ENCODE results near the gene SLC66A2.
A peak's percentile ranks its signal among the peaks of the same experiment; 100 is the strongest.

The SLC66A2 gene

DNA sequence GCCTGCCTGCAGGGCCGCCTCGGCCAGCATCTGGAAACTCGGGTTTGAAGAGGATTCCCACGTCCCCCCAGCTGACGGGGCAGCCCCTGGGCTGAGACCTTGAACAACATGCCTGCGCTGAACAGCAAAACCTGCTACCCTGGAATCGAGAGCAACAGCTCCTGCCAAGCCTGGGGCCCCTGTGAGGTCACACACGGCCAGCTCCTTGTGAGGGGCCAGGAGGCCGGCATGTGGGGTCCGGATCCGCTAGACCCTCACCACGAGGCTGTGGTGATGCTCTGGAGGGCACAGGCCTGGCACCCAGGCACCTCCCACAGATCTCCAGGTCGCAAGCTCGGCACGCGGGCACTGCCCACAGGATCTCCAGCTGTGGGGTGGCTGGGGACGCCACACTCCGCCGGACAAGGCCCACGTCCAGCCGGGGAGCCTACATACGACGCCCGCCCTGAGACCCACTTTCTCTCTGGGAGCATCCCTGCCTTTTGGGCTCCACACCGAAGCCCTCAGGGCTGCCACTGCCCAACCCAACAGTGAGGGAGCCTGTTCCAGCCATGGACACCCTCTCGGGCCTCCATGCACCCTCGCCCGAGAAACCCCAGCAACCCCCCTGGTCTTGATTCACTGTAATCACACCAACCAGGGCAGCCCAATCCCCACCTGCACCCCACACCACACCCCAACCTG, 34.1 kb downstream of the SLC66A2 start:
- no peak for DNase-seq

DNA sequence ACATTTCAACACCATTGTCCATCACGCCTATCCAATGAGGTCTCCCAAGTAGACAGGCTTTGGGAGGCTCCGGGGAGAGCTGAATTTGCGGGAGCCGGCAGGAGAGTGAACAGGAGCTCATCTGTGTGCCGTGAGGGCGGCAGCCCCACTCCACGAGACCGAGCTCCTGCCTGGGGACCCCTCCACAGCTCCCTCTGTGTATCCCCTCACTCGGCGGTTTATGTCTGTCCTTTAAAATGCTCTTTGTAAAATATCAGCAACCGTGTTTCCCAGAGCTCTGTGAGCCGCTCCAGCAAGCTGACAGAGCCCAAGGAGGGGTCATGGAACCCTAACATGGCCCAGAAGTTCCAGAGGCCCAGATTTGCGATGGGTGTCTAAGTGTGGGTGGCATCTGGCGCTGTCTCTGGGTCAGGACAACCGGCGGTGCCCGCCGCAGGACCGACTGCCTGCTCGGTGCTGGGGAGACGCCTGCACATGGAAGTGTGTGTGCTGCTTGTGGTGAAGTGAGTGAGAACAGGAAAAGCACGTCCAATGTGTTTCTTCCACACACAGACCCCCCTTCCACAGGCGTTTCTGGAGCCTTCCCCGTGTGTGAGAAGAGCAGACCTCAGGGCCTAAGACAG, 34.8 kb downstream of the SLC66A2 start:
- DNase-seq, result no peak

DNA sequence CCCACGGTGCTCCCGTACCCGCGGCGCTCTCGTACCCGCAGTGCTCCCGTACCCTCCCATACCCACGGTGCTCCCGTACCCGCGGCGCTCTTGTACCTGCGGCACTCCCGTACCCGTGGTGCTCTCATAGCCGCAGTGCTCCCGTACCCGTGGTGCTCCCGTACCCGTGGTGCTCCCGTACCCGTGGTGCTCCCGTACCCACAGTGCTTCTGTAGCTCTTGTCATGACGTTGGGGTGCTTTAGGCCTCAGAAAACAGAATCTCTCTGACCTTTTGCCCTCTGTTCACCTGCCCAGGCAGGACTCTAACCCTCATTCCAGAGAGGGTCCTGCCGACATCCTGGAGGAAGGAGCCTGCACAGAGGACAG, 35.3 kb downstream of the SLC66A2 start:
- no peak for DNase-seq

DNA sequence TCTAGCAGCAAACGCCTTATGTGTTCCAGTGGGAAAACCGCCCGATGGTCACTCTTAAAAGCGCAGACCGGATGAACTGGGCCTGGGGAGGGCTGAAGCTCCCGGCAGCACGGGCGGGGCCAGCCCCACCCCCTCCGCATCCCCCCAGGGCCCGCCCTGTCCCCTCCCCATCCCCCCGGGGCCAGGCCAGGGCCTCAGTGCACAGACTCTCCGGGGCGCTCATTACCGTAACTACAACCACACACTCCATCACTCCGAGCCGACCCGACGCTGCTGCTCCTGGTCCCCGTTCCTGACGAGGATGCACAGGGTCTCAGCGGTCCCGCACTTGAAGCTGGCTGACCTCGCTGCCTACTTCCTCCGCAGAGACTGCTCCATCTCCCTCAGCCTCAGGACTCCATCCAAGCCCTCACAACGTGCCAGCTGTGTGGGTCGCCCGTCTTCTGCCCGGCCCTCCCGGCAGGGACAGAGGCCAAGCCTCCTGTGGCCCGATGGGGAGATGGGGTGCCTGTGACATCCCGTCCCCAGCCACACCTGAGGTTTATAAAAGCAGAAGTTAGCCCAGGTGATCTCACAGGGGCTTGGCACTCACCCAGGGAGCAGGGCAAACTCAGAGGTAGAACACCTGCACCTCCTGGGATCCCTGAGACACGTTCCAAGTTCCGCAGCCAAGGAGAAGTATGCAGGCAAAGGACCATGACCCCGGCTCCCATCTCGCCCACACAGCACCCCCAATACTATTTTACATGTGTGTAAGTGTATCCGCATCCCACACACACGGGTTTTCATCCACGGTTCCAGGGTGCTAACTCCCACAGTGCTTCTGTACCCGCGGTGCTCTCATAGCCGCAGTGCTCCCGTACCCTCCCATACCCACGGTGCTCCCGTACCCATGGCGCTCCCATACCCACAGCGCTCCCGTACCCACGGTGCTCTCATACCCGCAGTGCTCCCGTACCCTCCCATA, 36.0 kb downstream of the SLC66A2 start:
- no peak for DNase-seq

DNA sequence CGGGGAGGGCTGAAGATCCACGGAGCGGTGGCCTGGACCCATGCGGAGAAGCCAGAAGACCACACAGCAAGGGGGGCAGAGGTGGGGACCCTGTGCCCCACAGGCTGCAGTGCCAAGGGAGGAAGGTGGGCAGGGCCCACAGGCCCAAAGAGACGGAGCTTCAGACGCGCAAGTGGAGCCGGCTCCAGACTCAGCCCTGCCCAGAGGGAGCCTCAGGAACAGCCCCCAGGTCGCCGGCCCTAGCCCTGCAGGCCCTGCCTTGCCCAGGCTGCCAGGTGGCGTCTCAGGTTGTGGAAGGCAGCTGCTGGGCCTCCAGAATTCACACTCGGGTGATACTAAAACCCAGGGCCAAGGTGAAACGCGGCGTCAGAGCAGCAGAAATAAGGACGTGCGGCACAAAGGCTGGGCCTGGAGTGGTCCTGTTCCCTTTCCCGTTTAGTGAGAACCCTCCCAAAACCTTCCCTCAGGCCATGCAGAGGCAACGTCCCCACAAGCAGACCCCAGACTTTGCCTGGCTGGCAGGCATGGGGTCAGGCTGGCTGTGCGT, 36.8 kb downstream of the SLC66A2 start:
- DNase-seq, result no peak

DNA sequence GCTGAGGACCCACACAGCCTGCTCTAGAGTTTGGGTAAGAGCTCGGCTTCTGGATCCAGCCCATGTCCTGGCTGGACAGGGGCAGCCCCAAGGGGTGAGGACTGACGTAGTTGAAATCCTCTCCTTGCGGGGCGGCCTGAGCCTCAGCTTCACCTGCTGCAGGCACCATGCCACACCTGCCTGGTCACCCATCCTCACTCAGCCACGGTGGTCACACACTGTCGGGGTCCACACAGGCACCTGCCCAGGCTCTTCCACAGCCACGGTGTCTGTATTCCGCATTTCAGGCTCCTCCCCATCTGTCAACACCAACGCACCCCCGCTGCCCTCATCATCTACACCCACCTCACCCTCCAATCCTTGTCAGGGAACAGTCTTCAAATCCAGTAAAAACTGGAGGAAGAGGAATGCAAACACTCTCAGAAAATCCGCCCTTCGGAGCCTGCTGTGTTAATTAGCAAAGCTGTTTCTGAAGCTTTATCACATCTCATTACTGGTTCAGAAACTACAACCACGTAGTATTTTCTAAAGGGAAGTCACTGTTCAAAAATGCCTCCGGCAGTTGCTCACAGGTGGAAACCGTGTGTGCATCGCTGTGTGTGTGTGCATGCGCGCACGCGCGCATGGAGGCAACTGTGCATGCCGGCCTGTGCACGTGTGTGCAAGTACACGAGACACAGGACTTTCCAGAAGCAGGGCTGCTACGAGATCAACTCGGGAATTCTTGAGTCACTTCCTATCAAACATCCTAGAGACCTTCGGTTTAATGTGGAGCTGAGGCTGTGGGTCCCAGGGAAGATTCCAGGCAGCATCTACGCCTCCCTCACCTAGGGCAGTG, 38.2 kb downstream of the SLC66A2 start:
- no peak for DNase-seq

DNA sequence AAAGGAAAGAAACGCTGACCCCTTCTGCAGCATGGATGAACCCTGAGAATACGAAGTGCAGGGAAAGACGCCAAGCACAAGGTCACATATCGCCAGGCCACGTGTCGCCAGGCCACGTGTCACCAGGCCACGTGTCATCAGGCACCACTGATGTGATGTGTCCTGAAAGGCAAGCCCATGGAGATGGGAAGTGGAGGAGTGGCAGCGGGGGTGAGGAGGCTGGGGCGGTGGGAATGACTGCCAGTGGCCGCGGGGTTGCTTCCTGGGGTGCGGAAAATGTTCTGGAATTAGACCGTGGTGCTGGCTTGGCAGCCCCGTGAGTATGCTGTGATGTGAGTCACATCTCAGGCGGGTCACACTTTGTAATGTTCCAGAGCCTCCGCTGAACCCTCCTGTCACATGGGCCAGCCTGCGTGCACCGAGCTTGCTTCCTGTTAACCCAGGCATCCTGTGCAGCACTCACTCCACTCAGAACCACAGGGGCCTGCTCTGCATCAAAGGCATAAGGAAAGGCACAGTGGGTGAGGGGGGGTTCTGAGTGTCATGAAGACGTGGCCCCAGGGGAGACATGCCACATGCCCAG, 39.0 kb downstream of the SLC66A2 start:
- DNase-seq, result peak in 2 of 5 experiments; percentile 27 to 55

DNA sequence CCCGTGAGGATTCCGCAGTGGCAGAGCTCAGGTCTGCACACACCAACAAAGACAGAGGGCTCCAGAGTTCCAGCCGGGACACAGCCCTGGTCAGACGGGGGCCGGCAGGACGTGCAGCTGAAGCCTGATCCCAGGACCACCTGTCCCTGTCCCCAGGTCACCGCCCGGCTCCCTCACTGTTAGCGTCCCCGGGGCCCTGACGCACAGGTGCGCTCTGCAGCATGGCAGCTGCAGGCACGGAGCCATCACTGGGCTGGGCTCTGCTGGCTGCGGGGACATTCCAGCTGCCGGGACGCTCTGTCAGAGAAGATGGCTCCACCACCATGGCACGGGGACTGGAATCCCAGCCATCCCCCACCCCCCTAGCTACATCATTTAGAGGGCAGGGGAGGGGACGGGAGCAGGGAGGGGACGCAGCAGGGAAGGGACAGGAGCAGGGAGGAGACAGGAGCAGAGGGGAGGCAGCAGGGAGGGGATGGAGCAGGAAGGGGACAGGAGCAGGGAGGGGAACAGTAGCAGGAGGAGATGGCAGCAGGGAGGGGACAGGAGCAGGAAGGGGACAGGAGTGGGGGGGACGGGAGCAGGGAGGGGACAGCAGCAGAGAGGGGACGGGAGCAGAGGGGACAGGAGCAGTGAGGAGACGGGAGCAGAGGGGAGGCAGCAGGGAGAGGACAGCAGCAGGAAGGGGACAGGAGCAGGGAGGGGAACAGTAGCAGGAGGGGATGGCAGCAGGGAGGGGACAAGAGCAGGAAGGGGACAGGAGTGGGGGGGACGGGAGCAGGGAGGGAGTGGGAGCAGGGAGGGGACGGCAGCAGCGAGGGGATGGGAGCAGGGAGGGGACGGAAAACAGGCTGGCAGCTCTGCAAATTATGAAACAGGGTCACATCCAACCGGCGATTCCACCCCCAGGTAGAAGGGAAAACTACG, 39.8 kb downstream of the SLC66A2 start:
- DNase-seq, result no peak

DNA sequence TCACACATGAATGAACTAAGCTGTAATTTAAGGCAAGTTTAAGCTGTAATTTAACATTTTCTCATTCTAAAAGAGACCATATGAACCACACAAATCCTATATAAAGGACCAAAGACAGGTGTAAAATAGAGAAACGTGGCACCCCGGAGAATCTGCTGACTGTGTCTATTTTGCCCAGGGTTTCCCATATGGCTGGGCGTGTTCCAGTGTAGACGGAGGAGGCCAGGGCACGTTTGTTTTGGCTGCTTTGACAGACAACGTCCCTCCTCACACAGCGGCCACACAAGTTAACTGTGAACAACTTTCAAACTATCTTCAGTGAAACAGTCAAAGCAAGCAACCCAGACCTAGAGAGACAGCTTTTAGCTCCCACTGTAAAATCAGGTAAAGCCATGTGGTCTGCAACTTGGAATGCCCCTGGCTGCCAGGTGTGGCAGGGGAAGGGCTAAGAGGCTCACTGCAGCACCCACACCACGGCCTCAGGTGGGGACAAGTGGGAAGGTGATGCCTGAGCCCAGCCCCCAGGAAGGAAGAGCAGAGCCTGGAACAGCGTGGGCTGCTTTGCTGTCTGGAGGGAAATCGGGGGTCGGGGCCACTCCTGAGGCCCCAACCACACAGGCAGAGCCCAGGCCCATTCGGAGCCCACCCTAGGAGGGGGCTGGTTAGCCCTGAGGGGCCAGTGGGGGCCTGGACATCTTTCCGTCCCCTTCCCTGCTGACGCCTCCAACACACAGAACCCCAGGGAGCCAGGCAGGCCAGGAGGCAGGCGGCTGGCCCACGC, 40.7 kb downstream of the SLC66A2 start:
- no peak for DNase-seq

DNA sequence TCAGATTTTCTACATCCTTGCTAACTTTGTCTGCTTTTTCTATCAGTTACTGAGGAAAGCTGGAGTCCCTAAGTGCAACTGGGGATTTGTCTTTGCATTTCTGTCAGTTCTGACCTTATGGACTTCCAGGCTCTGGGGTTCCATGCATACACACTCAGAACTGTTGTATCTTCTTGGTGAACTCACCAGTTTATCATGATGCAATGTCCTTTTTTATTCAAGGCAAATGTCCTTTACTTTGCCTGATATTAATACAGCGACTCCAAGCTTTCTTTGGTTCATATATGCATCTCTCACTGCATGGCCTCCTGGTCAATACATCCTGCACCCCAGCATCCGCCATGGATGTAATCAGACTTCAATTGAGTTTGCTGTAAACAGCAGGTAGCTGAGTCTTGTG, 44.7 kb downstream of the SLC66A2 start:
- DNase-seq, result no peak

DNA sequence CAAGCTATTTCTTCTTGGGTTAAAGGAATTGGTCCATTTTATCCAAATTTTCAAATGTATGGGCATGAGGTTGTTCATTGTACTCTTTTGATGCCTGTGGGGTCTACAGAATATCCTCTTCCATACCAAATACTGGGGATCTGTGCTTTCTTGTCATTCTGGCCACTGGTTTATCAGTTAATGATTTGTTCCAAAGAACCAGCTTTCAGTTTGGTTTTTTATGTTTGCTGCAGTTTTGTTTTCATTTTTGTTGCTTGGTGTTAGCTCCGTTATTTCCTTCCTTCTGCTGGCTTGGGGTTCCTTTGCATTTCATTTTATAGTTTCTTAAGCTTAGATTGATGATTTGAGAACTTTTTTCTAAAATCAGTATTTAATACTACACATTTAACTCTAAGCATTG, 45.5 kb downstream of the SLC66A2 start:
- DNase-seq, result peak in 1 of 5 experiments; percentile 42

DNA sequence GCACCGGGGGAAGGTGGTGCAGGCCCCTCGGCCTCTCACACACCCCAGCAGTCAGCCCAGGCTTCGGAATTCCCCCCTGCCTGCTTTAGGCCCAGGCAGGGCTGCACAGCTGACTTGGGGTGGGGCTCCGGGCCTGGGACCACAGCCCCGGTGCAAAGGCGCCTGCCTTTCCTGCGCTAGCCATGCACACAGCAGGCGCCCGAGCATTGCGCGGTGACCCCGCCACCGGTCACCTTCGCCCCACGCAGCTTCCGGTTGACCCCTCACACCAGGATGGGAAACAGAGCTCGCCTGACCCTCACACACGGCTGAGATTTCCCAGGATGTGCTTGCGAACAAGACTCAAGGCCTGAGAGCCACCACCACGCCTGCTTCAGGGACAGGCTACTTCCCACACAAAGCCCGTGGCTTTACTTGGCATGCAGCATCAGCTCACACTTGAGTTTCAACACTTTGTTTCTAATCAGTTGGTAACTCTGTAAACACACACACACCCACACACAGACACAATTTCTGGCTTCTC, 46.0 kb downstream of the SLC66A2 start:
- DNase-seq, result peak in 1 of 5 experiments; percentile 55

DNA sequence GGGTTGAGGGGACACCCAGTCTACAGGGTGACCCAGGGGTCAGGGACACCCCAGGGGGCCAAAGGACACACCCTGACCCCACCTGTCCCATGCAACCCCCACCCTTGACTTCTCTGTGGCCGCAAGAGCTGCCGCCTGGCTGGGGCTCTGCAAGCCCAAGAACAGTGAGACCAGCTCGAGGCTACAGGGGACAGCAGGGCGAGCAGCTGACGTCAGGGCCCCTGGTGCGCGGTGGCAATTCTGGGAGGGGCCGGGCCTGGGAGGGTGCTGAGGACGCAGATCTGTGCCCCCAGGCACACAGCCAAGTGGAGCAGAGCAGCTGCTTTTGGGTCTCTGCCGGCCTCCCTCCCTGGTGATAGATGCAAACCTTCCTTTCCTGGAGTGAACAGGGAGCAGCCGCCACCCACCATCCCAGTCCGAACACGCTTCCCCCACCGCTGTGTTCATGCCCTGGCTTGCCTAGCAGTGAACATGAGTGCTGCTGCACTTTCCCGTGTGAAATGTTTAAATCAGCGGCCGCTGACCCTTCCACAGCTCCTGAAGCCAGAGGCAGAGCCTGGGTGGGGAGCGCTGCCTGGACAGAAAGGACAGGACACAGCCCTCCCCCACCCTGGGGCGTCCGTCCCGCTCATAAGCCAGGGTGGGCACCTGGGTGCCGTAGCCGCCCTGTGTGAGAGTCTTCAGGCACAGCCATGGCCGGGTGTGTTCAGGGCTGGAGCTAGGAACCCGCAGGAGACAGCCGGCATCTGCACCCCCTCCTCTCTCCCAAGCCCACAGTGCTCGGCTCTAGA, 46.9 kb downstream of the SLC66A2 start:
- DNase-seq, result no peak

DNA sequence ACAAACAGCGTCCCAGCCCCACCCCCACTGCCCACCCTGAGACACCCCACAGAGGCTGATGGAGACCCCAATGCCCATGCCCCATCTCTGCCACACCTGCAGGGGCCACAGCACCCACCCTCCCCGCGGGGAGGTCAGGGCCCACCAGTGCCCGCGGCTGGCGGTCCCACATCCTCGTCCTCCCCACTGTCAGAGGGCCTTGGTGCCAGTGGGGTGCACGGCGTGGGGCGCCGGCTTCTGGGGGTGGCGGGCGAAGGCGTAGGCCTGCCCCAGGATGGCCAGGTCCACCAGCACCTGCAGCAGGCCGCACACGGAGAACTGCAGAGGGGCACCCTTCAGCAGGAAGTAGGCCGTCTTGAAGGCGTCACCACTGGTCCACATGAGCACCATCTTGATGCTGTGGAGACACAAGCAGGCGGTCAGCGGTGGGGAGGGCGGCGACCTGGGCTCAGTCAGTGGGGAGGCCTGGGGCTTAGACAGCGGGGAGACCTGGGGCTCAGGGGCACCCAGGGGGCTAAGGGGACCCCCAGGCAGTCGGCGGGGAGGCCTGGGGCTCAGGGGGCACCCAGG, 47.6 kb downstream of the SLC66A2 start:
- DNase-seq, result no peak

DNA sequence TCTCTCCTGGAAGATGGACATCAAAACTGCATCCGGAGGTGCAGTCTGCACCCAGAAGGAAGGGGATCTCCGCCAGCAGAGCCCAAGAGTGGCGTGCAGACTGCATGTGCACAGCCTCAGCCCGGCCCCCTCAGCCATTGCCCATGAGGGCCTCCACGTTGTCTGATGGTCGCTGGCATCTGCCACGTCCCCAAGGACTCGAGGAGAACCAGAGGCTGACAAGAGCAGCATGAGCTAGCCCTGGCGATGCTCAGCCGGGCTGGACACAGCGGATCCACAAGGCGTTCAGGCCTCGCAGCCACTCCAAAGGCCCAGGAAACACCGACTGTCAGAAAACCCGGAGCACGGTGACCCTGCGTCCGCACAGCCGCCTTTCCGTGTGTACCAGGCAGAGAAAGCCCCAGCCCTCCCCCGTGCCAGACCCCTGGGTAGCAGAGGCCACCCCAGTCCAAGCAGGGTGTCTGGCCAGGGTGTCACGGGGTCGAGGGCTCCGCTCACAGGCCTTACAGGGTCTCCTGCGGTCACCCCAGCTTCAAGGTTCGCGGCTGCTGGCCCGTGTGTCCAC, 48.3 kb downstream of the SLC66A2 start:
- DNase-seq, result no peak

DNA sequence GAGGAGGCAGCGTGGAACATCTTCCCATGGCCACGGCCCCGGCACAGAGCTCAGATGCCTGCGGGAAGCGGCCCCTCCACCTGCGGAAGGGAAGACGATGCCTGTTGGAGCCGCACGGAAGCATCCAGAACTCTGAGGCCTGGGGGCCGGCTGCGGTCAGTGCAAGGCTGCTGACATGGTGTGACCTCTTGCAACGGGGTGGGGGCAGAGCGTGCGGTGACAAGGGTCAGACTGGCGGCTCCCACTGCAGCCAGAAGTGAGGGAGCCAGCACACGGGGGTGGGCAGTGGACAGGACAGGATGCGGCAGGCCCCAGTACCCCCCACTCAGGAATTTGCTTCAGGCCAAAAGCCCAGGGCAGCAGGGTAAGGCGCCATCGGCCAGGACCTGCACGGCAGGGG, 48.8 kb downstream of the SLC66A2 start:
- no peak for DNase-seq

DNA sequence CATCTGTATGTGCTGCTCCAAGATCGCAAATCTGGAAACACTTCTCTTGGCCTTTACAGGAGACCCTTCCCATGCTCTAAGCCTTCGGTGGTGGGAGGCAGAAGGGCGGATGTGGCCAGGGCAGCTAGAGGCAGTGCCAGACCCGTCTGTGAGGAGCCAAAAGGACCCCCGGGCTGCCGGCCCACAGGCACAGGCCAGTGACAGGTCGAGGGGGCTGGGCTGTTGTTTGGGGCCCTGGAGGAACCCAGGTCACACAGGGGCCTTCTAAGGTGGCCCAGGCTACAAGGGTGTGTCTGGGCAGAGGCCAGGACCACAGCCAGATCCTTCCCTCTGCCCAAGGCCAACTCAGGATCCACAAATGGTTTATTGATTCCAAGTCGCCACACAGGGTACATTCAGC, 49.4 kb downstream of the SLC66A2 start:
- no peak for DNase-seq

DNA sequence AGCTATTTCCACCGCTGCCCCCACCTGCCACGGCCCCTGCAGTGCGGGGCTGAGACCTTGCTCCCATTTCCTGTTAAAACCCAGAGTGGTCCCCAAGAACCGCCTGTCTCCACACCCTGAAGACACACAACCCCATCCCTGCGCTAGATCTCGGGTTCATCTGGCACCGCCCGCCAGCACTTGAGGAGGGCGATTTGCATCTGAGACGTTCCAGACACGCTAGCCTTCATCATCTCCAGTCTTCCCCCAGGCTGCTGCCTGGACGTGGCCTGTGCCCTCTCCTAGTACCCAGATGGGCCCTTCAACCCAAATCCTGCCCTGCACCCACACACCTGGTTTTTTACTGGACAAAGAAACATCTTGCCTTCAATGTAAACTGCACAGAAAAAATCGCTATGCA, 49.8 kb downstream of the SLC66A2 start:
- no peak for DNase-seq
